ENCODE data around the gene PEX5L. TPM values are rescaled to one million over a fixed set of nuclear protein-coding genes. Genes with fewer than 3 reads are reported as not detected.

Gene PEX5L
- total and polyA plus RNA-seq, 2 experiments from 2014 or later = 0.13 to 0.63 TPM

DNA sequence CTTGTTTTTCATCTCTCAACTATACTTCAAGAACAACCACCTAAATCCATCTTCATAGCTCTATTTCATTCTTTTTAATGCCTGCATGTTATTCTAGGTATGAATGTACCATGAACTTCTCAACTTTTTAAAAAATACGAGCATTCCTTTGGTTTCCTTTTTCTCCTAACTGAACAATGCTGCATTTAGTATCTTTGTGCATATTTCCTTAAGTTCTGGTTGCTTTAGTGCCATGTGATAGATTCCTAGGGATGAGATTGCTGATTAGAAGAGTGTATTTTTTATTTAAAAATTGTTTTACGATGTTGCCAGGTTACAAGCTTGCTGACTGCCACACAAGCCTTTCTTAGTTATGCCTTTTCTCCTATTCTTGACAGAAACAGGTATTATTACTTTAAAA, 34.7 kb downstream of the PEX5L start:
- no peak overlapping the region for H3K4me2 ChIP-seq
- no peak overlapping the region for H3K4me3 ChIP-seq
- no peaks in the 10 kb centered on the region for H3K9me2 ChIP-seq (replicated peaks; ENCODE audit: insufficient read depth)
- no peaks in the 10 kb centered on the region for H3K36me3 ChIP-seq (replicated peaks; ENCODE audit: insufficient read depth, low read depth)
- no peak for DNase-seq (ENCODE audit: low spot score)
- H3K79me2 ChIP-seq = no peaks in the 10 kb centered on the region
- no peaks in the 10 kb centered on the region for H3K9me3 ChIP-seq (ENCODE audit: low read depth)
- TF ChIP-seq CTCF (IDR thresholded peaks at IDR 0.05; ENCODE audit: poor library complexity) = no peak
- no peak for TF ChIP-seq EZH2 (IDR thresholded peaks at IDR 0.05; ENCODE audit: borderline replicate concordance)
- no peak for TF ChIP-seq EZH2phosphoT487 (IDR thresholded peaks at IDR 0.05; ENCODE audit: low read depth, severe bottlenecking, unreplicated experiment)
- H2AFZ ChIP-seq = no peak overlapping the region
- H3K27ac ChIP-seq = no peak overlapping the region
- WGBS (ENCODE audit: low lambda C conversion rate, missing lambda C conversion rate) = 56% methylated on average over 2 of the region's 2 CpGs
- H4K20me1 ChIP-seq (ENCODE audit: insufficient read depth, poor library complexity, severe bottlenecking) = no peaks in the 10 kb centered on the region
- no peaks in the 10 kb centered on the region for H3K27me3 ChIP-seq
- H3K4me1 ChIP-seq (ENCODE audit: insufficient read depth) = no peaks in the 10 kb centered on the region

DNA sequence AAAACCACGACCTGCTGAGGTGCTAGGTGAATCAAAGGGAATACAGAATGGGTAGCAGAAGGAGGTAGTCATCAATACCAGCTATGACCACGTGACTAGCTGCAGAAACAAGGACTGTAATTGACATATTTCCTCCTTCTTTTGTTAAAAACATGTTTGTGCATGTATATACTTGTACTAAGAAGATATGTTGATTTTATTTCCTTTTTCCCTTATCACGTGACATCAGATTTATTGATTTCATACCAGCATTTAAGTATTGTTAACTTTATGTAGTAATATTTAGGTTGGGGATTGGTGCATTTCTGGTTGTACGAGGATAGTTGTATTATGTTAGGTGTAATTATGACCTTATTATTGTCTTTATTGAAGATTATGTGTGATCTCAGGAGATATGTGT, 36.2 kb downstream of the PEX5L start:
- Histone ChIP-seq H3K4me3 (no peak overlapping the region), H3K4me2 (no peak overlapping the region), H3K9me2 (replicated peaks; ENCODE audit: insufficient read depth) (no peaks in the 10 kb centered on the region), H3K79me2 (no peaks in the 10 kb centered on the region), H3K27me3 (no peaks in the 10 kb centered on the region), H2AFZ (no peak overlapping the region), H3K36me3 (replicated peaks; ENCODE audit: insufficient read depth, low read depth) (no peaks in the 10 kb centered on the region), H3K27ac (no peak overlapping the region), H3K9me3 (ENCODE audit: low read depth) (no peaks in the 10 kb centered on the region), H3K4me1 (ENCODE audit: insufficient read depth) (no peaks in the 10 kb centered on the region), H4K20me1 (ENCODE audit: insufficient read depth, poor library complexity, severe bottlenecking) (no peaks in the 10 kb centered on the region)
- no peak for DNase-seq (ENCODE audit: low spot score)
- 85% methylated on average over 4 of the region's 4 CpGs for WGBS (ENCODE audit: low lambda C conversion rate, missing lambda C conversion rate)
- TF ChIP-seq EZH2phosphoT487 (IDR thresholded peaks at IDR 0.05; ENCODE audit: low read depth, severe bottlenecking, unreplicated experiment) = no peak
- TF ChIP-seq CTCF (IDR thresholded peaks at IDR 0.05; ENCODE audit: poor library complexity) = no peak
- no peak for TF ChIP-seq EZH2 (IDR thresholded peaks at IDR 0.05; ENCODE audit: borderline replicate concordance)

- no peaks in the 10 kb centered on the region for H3K9me2 ChIP-seq (replicated peaks; ENCODE audit: insufficient read depth)
- 70% methylated on average over 2 of the region's 2 CpGs for WGBS (ENCODE audit: low lambda C conversion rate, missing lambda C conversion rate)
These were observed 41.3 kb downstream of the PEX5L start for GRCh38 chr3:179995406-179995805.

More at GRCh38 chr3:179995406-179995805, 41.3 kb downstream of the PEX5L start:
- no peak overlapping the region for H3K4me2 ChIP-seq
- no peak overlapping the region for H3K27ac ChIP-seq
- no peaks in the 10 kb centered on the region for H3K27me3 ChIP-seq
- H3K79me2 ChIP-seq = no peaks in the 10 kb centered on the region
- H3K4me3 ChIP-seq = no peak overlapping the region
- no peaks in the 10 kb centered on the region for H3K4me1 ChIP-seq (ENCODE audit: insufficient read depth)
- H2AFZ ChIP-seq = no peak overlapping the region
- no peaks in the 10 kb centered on the region for H3K9me3 ChIP-seq (ENCODE audit: low read depth)
- H4K20me1 ChIP-seq (ENCODE audit: insufficient read depth, poor library complexity, severe bottlenecking) = no peaks in the 10 kb centered on the region
- TF ChIP-seq EZH2 (IDR thresholded peaks at IDR 0.05; ENCODE audit: borderline replicate concordance) = no peak
- TF ChIP-seq EZH2phosphoT487 (IDR thresholded peaks at IDR 0.05; ENCODE audit: low read depth, severe bottlenecking, unreplicated experiment) = no peak
- TF ChIP-seq CTCF (IDR thresholded peaks at IDR 0.05; ENCODE audit: poor library complexity) = no peak
- no peak for DNase-seq (ENCODE audit: low spot score)
- H3K36me3 ChIP-seq (replicated peaks; ENCODE audit: insufficient read depth, low read depth) = no peaks in the 10 kb centered on the region
